OCI-LY1 (cell line): ENCODE results near the gene NMT2.

Experiments used
- H2AFZ ChIP-seq: fragments of 200-600 bp; sonication (generic), shearing (Covaris generic); 2 replicates; pipeline ENCODE4 v1.6.0; 2014; ENCODE audit warnings: antibody characterized with exemption, mild to moderate bottlenecking, low read length
- H3F3A ChIP-seq: fragments of 200-600 bp; sonication (generic), shearing (Covaris generic); 2 replicates; pipeline ENCODE4 v1.6.0; 2014; ENCODE audit warnings: mild to moderate bottlenecking, antibody characterized with exemption, low read length, moderate library complexity; ENCODE audit not compliant: insufficient read depth
- H3K27ac ChIP-seq: fragments of 200-600 bp; sonication (generic); 2 replicates; pipeline ENCODE4 v1.5.1; 2014; ENCODE audit warnings: low read length, mixed run types, mild to moderate bottlenecking, low read depth; ENCODE audit not compliant: poor library complexity, severe bottlenecking
- H3K27me3 ChIP-seq: fragments of 200-600 bp; sonication (generic); 2 replicates; pipeline ENCODE4 v1.6.0; 2014; ENCODE audit warnings: antibody characterized with exemption, mild to moderate bottlenecking, low read length, moderate library complexity; ENCODE audit not compliant: insufficient read depth
- H3K36me3 ChIP-seq: fragments of 200-600 bp; sonication (generic); 2 replicates; pipeline ENCODE4 v1.6.1; 2014; ENCODE audit warnings: mild to moderate bottlenecking, antibody characterized with exemption, low read length, moderate library complexity, mixed read lengths; ENCODE audit not compliant: insufficient read depth
- H3K4me1 ChIP-seq: fragments of 200-600 bp; sonication (generic); 2 replicates; pipeline ENCODE4 v1.5.1; 2014; ENCODE audit warnings: mild to moderate bottlenecking, low read length, moderate library complexity; ENCODE audit not compliant: insufficient read depth, severe bottlenecking
- H3K4me2 ChIP-seq: fragments of 200-600 bp; sonication (generic), shearing (Covaris generic); 2 replicates; pipeline ENCODE4 v1.6.1; 2014; ENCODE audit warnings: low read length
- H3K4me3 ChIP-seq: fragments of 200-600 bp; sonication (generic); 2 replicates; pipeline ENCODE4 v1.5.1; 2014; ENCODE audit warnings: low read length, low read depth, mild to moderate bottlenecking, mixed read lengths; ENCODE audit not compliant: poor library complexity, severe bottlenecking
- H3K79me2 ChIP-seq: fragments of 200-600 bp; shearing (Covaris generic); 2 replicates; pipeline ENCODE4 v1.6.1; 2016; ENCODE audit warnings: mixed run types, low read length, mixed read lengths; ENCODE audit not compliant: insufficient read depth
- H3K9ac ChIP-seq: fragments of 200-600 bp; sonication (generic), shearing (Covaris generic); 2 replicates; pipeline ENCODE4 v1.6.1; 2014; ENCODE audit warnings: mild to moderate bottlenecking, low read length, mixed read lengths
- H3K9me2 ChIP-seq: fragments of 200-600 bp; sonication (generic), shearing (Covaris generic); 2 replicates; pipeline ENCODE4 v1.6.1; 2014; ENCODE audit warnings: low read depth, mild to moderate bottlenecking, low read length, mixed read lengths
- H3K9me3 ChIP-seq: fragments of 200-600 bp; shearing (Covaris generic); 2 replicates; pipeline ENCODE4 v1.6.1; 2014; ENCODE audit warnings: low read length, mixed read lengths
- H4K20me1 ChIP-seq: fragments of 200-600 bp; sonication (generic), shearing (Covaris generic); 2 replicates; pipeline ENCODE4 v1.6.0; 2016; ENCODE audit warnings: mild to moderate bottlenecking, low read length; ENCODE audit not compliant: insufficient read depth
- EZH2 ChIP-seq: fragments of 200-600 bp; sonication (generic), shearing (Covaris generic); IDR thresholded peaks from 2 replicates; pipeline ENCODE4 v1.8.0; 2017; ENCODE audit warnings: borderline replicate concordance, mixed run types, mild to moderate bottlenecking, antibody characterized with exemption, low read length, moderate library complexity, mixed read lengths
- TF ChIP-seq, protein P1 (sequence below): fragments of 200-600 bp; sonication (generic), shearing (Covaris generic); IDR thresholded peaks from 2 replicates; pipeline ENCODE4 v1.5.1; 2017; ENCODE audit warnings: mild to moderate bottlenecking, antibody characterized with exemption, low read length, moderate library complexity, mixed read lengths

The NMT2 gene

DNA sequence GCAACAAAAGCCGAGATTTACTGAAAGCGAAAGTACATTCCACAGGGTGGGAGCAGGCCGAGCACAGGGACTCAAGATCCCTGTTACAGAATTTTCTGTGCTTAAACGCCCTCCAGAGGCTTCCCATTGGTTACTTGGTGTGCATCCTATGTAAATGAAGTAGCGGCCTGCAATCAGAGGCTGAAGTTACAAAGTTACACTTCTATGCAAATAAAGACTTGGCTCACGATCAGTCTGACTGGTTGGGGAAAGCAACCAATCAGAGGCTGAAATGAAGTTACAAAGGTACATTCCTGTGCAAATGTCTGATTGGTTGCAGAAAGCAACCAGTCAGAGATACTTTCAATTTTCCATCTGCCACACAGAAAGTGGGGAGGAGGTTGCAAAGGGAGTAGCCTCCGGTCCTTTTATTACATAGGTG is 84.0 kb downstream of the NMT2 start:
- Histone ChIP-seq H3K9me2 (no peaks in the 10 kb centered on the region), H3K36me3 (no peaks in the 10 kb centered on the region), H3K4me3 (no peak overlapping the region), H3K4me1 (peaks cover 9% of the 10 kb centered on the region), H3K9me3 (no peaks in the 10 kb centered on the region), H3K4me2 (no peak overlapping the region), H3K79me2 (no peaks in the 10 kb centered on the region), H3F3A (no peaks in the 10 kb centered on the region), H4K20me1 (no peaks in the 10 kb centered on the region), H3K27me3 (no peaks in the 10 kb centered on the region), H3K9ac (no peak overlapping the region), H2AFZ (no peak overlapping the region), H3K27ac (no peak overlapping the region)
- TF ChIP-seq EZH2: no peak
- TF ChIP-seq, protein P1, sequence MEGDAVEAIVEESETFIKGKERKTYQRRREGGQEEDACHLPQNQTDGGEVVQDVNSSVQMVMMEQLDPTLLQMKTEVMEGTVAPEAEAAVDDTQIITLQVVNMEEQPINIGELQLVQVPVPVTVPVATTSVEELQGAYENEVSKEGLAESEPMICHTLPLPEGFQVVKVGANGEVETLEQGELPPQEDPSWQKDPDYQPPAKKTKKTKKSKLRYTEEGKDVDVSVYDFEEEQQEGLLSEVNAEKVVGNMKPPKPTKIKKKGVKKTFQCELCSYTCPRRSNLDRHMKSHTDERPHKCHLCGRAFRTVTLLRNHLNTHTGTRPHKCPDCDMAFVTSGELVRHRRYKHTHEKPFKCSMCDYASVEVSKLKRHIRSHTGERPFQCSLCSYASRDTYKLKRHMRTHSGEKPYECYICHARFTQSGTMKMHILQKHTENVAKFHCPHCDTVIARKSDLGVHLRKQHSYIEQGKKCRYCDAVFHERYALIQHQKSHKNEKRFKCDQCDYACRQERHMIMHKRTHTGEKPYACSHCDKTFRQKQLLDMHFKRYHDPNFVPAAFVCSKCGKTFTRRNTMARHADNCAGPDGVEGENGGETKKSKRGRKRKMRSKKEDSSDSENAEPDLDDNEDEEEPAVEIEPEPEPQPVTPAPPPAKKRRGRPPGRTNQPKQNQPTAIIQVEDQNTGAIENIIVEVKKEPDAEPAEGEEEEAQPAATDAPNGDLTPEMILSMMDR: no peak

DNA sequence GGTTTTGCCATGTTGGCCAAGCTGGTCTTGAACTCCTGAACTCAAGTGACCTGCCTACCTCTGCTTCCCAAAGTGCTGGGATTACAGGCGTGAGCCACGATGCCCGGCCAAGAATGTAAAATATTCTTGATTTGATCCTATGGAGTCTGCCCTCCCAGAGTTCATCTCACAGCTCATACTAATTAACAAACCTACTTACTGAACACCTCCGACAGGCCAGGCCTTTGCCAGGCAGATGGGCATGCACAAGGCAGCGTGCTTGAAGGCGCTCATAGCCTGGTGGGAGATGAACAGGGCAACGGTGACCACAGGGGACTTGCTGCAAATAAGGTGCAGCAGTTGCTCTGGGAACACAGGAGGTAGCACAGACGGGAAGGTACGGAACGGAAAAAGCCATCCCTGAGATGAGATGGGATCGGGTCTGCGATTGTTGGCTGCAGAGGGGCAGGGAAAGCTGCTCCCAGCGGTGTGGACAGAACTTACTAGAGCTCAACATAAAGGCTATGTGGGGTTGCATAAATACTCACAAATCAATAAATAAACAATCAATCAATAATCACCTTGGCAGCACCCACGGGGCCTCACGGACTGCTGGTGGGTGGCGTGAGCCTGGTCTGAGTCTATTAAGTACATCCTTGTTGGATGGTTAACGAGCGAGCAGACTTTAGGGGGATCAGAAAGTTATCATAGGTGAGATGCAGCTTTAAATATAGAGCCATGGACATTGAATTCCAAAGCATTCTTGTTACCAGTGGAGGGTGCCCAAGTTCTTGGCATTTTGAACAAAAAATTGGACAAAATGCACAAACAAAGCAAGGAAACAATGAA is 84.6 kb downstream of the NMT2 start:
- H3K9ac ChIP-seq: no peak overlapping the region
- no peaks in the 10 kb centered on the region for H3K9me2 ChIP-seq
- H2AFZ ChIP-seq: no peak overlapping the region
- H3K4me2 ChIP-seq: no peak overlapping the region
- H3K79me2 ChIP-seq: no peaks in the 10 kb centered on the region
- no peaks in the 10 kb centered on the region for H3K36me3 ChIP-seq
- H3K4me3 ChIP-seq: no peak overlapping the region
- no peaks in the 10 kb centered on the region for H4K20me1 ChIP-seq
- peaks cover 9% of the 10 kb centered on the region for H3K4me1 ChIP-seq
- H3K27me3 ChIP-seq: no peaks in the 10 kb centered on the region
- H3K9me3 ChIP-seq: no peaks in the 10 kb centered on the region
- no peak overlapping the region for H3K27ac ChIP-seq
- H3F3A ChIP-seq: no peaks in the 10 kb centered on the region
- TF ChIP-seq, protein P1: no peak
- no peak for TF ChIP-seq EZH2

DNA sequence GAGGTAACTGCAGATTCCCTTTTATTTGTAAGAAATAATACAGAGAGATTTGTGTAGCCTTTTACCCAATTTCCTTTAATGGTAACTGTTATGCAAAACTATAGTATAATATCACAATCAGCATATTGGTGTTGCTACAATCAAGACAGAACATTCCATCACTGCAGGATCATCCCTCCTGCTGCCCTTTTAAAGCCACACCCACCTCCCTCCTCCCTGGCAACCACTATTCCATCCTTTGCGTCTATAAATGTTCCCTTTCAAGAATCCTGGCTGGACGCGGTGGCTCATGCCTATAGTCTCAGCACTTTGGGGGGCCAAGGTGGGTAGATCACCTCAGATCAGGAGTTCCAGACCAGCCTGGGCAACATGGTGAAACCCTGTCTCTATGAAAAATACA is 93.1 kb downstream of the NMT2 start:
- no peaks in the 10 kb centered on the region for H3K9me2 ChIP-seq
- no peak for TF ChIP-seq EZH2
- TF ChIP-seq, protein P1: no peak
- H3K4me1 ChIP-seq: no peaks in the 10 kb centered on the region
- no peaks in the 10 kb centered on the region for H3K27me3 ChIP-seq
- H3K36me3 ChIP-seq: no peaks in the 10 kb centered on the region
- H3K4me3 ChIP-seq: no peak overlapping the region
- no peaks in the 10 kb centered on the region for H3K9me3 ChIP-seq
- no peak overlapping the region for H3K4me2 ChIP-seq
- H3F3A ChIP-seq: no peaks in the 10 kb centered on the region
- H3K9ac ChIP-seq: no peak overlapping the region
- H3K27ac ChIP-seq: no peak overlapping the region
- no peaks in the 10 kb centered on the region for H4K20me1 ChIP-seq
- H2AFZ ChIP-seq: no peak overlapping the region
- no peaks in the 10 kb centered on the region for H3K79me2 ChIP-seq
